Measurements from ENCODE around the gene ZC3HAV1. TPM values are rescaled to one million over a fixed set of nuclear protein-coding genes. Genes with fewer than 3 reads are reported as not detected.

The ZC3HAV1 gene
- total and polyA plus RNA-seq, 2 of the 4 experiments (the other 2 are of a cell fraction) = 9.9 to 22.4 TPM

- Histone ChIP-seq H2BK120ac (ENCODE audit: low read depth, low read length) (no peak overlapping the region), H4K20me1 (ENCODE audit: insufficient read depth, low read length) (no peaks in the 10 kb centered on the region), H4K8ac (ENCODE audit: low read depth in 2 of 2, low read length in 2 of 2) (no peak overlapping the region), H3K36me3 (ENCODE audit: control insufficient read depth, insufficient read depth, low read length) (no peaks in the 10 kb centered on the region), H3K18ac (ENCODE audit: low read depth, low read length) (no peak overlapping the region), H3K9me1 (ENCODE audit: insufficient read depth, low read length) (peaks cover 9% of the 10 kb centered on the region; the same call in 1 of the 2 replicates), H3K4me3 (ENCODE audit: insufficient read depth, low read depth, low read length) (no peak overlapping the region), H3K9ac (ENCODE audit: low read depth, low read length) (no peak overlapping the region), H4K5ac (ENCODE audit: low read depth, low read length) (no peak overlapping the region), H3K9me3 (ENCODE audit: control insufficient read depth, insufficient read depth, low read length) (no peaks in the 10 kb centered on the region), H3K4me2 (ENCODE audit: low read depth, low read length) (no peak overlapping the region), H2BK15ac (ENCODE audit: low read depth, low read length) (no peak overlapping the region), H3K79me1 (ENCODE audit: low read depth in 1 of 2, low read length in 2 of 2) (peaks cover 8 to 21% of the 10 kb centered on the region in 2 experiments; a peak in 3 of 4 replicates), H3K14ac (replicated peaks; ENCODE audit: low read depth, low read length) (no peak overlapping the region), H3K27me3 (ENCODE audit: control insufficient read depth, insufficient read depth, low read length) (no peaks in the 10 kb centered on the region), H2AK9ac (replicated peaks; ENCODE audit: low read depth, low read length, poor library complexity) (no peak overlapping the region), H2BK20ac (ENCODE audit: low read depth, low read length) (no peak overlapping the region), H3K27ac (ENCODE audit: insufficient read depth, low read length) (no peak overlapping the region), H3K56ac (ENCODE audit: extremely low read depth, insufficient read depth, low read length) (no peak overlapping the region), H2BK5ac (ENCODE audit: low read depth, low read length, poor library complexity, severe bottlenecking) (no peak overlapping the region), H3K4me1 (ENCODE audit: control insufficient read depth, insufficient read depth, low read length) (peaks cover 2% of the 10 kb centered on the region), H2AK5ac (ENCODE audit: low read depth, low read length) (no peak overlapping the region), H3K4ac (ENCODE audit: low read depth, low read length) (no peak overlapping the region), H4K91ac (ENCODE audit: insufficient read depth, low read depth, low read length) (no peak overlapping the region), H2AFZ (replicated peaks; ENCODE audit: low read length, poor library complexity) (no peak overlapping the region), H3K23ac (ENCODE audit: low read depth, low read length) (no peak overlapping the region)
- CTCF ChIA-PET = interaction anchor here (0.6 kb wide), 1 partner anchor 9 kb away, joined by 5 read pairs; no protein-coding TSS in a partner anchor
- in situ Hi-C loops (cut with MboI; ENCODE audit: low sequenced_read_pairs) = no loop called here
- TF ChIP-seq MXI1 (IDR thresholded peaks at IDR 0.05; ENCODE audit: borderline replicate concordance, low read depth, low read length) (no peak), CEBPB (IDR thresholded peaks at IDR 0.05; ENCODE audit: low read depth, low read length) (no peak)
- DNase-seq (no peak), ATAC-seq (ENCODE audit: low read depth) (no peak)
- 80% methylated on average over 1 of the region's 3 CpGs; no CpG with 5 or more reads in 1 of the 2 experiments for WGBS, 2 experiments (ENCODE audit: extremely low coverage in 2 of 2, insufficient read length in 1 of 2)
- dilution Hi-C loops (cut with HindIII; ENCODE audit: low sequenced_read_pairs, unreplicated experiment) = no loop called here
- intact Hi-C loops (cut with micrococcal nuclease) = no loop called here
- POLR2A ChIA-PET (ENCODE audit: unreplicated experiment) = no interaction called here
- no TSS peak for BruUV-seq (replicated peaks)
Observed at GRCh38 chr7:139112316-139112715, 2.8 kb upstream of the ZC3HAV1 start.
